Measurements from ENCODE around the gene ZP1.

- TF ChIP-seq, protein P1, sequence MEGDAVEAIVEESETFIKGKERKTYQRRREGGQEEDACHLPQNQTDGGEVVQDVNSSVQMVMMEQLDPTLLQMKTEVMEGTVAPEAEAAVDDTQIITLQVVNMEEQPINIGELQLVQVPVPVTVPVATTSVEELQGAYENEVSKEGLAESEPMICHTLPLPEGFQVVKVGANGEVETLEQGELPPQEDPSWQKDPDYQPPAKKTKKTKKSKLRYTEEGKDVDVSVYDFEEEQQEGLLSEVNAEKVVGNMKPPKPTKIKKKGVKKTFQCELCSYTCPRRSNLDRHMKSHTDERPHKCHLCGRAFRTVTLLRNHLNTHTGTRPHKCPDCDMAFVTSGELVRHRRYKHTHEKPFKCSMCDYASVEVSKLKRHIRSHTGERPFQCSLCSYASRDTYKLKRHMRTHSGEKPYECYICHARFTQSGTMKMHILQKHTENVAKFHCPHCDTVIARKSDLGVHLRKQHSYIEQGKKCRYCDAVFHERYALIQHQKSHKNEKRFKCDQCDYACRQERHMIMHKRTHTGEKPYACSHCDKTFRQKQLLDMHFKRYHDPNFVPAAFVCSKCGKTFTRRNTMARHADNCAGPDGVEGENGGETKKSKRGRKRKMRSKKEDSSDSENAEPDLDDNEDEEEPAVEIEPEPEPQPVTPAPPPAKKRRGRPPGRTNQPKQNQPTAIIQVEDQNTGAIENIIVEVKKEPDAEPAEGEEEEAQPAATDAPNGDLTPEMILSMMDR (conservative IDR thresholded peaks at IDR 0.05; ENCODE audit: low read length), result no peak
- TF ChIP-seq EZH2phosphoT487 (IDR thresholded peaks at IDR 0.05; ENCODE audit: borderline replicate concordance), result no peak
Measured at GRCh38 chr11:60847896-60848295, 19.4 kb upstream of the ZP1 start.
